ENCODE measurements around the gene FTCD.
"Not testable (repeated sequence)": the region's sequence is repeated elsewhere in the genome, so short reads cannot be mapped to it uniquely, and the experiment has no call there.

Gene FTCD

DNA sequence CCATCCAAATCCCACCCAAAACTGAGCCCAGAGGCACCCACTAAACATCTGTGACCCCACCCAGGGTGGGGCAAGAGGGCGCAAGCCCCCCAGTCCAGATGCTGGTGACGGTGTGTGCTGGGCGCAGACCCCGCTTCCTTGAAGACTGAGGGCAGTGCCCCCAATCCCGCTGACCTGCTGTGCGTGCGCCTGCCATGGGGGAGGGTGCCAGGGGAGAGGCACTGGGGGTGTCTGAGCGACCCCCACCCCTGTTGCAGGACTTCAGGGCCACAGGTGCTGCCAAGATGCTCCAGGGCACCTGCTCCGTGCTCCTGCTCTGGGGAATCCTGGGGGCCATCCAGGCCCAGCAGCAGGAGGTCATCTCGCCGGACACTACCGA lies 44.2 kb downstream of the FTCD start:
- DNase-seq (ENCODE audit: low spot score), result no peak
- in situ Hi-C loops (cut with MboI; ENCODE audit: low pct_unique_long_range_greater_than_20kb, low sequenced_read_pairs, unreplicated experiment), result no loop called here
- TF ChIP-seq, protein P1, sequence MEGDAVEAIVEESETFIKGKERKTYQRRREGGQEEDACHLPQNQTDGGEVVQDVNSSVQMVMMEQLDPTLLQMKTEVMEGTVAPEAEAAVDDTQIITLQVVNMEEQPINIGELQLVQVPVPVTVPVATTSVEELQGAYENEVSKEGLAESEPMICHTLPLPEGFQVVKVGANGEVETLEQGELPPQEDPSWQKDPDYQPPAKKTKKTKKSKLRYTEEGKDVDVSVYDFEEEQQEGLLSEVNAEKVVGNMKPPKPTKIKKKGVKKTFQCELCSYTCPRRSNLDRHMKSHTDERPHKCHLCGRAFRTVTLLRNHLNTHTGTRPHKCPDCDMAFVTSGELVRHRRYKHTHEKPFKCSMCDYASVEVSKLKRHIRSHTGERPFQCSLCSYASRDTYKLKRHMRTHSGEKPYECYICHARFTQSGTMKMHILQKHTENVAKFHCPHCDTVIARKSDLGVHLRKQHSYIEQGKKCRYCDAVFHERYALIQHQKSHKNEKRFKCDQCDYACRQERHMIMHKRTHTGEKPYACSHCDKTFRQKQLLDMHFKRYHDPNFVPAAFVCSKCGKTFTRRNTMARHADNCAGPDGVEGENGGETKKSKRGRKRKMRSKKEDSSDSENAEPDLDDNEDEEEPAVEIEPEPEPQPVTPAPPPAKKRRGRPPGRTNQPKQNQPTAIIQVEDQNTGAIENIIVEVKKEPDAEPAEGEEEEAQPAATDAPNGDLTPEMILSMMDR (IDR thresholded peaks at IDR 0.05; ENCODE audit: extremely low read depth, insufficient read depth, missing control alignments), result no peak

DNA sequence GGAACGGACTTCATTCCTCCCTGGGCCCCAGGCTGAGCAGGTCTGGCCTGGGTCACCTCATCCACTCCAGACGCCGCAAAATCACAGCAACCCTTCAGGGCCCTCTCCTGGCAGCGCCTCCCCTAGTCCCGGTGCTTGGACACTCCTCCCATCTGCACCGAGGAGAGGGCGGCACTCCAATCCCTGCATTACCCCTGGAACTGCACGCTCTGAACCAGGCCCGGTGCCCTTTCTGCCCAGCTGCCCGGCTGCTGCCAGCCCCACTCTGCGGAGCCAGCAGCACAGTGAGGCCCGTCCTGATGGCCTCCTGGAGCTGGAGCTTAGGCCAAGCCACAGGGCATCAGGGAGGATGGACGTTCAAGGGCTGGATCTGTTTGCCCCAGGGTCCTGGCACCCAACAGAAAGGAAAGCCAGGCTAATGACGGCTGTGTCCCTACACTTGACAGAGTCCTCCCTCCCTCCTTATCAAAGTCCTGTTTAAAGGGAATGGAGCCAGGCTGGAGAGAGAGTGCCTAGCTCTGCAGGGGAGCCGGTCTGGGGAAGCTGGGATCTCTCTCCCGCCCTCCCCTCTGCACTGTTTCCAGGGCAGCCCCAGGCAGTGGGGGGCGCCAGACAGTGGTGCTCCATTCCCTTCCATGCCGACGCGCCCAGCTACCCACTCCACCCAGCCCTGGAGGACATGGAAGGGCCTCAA lies 44.7 kb downstream of the FTCD start:
- no peak for DNase-seq (ENCODE audit: low spot score)
- in situ Hi-C loops (cut with MboI; ENCODE audit: low pct_unique_long_range_greater_than_20kb, low sequenced_read_pairs, unreplicated experiment), result no loop called here
- TF ChIP-seq, protein P1 (IDR thresholded peaks at IDR 0.05; ENCODE audit: extremely low read depth, insufficient read depth, missing control alignments), result no peak

DNA sequence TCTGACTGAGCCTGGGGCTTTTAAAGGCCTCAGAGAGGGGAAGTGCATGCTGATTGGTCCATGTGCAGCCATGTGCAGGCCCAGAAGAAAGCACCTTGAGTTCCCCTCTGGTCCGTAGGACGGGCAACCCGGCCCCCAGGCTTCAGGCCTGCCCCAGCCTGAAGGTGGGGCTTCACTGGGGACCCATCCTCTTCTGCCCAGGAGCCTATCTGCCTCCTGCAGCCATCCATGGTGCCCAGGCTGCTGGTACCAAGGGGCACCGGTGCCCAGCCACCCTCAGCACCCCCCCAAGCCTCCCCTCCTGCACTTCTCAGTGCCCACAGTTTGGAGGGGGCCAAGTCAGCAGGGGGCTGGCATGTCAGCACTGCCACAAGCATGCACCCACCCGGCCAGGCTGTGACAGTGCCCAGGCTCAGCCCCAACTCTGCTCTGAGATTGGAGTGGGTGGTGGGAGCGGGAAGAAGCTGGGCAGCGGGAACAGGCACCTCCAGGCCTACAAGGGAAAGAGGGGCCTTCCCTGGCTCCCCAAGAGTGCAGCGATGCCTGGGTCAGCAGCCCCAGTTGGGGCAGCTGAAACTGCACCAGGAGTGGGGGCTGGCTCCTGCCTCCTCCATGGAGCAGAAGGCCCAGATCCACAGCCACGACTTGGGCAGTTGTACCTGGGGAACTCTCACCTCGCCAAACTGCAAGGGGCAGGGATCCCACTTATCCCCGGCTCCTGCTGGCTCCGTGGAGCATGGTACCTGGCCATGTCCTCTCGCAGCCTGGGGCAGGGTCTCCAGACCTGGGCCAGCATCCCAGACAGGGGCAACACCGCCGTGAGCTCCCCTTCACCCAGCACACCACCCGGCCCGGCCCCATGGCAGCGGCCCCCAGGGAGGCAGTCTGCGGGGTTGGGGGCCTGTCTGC lies 45.8 kb downstream of the FTCD start:
- in situ Hi-C loops (cut with MboI; ENCODE audit: low pct_unique_long_range_greater_than_20kb, low sequenced_read_pairs, unreplicated experiment), result no loop called here
- DNase-seq (ENCODE audit: low spot score), result no peak
- TF ChIP-seq, protein P1 (IDR thresholded peaks at IDR 0.05; ENCODE audit: extremely low read depth, insufficient read depth, missing control alignments), result no peak

DNA sequence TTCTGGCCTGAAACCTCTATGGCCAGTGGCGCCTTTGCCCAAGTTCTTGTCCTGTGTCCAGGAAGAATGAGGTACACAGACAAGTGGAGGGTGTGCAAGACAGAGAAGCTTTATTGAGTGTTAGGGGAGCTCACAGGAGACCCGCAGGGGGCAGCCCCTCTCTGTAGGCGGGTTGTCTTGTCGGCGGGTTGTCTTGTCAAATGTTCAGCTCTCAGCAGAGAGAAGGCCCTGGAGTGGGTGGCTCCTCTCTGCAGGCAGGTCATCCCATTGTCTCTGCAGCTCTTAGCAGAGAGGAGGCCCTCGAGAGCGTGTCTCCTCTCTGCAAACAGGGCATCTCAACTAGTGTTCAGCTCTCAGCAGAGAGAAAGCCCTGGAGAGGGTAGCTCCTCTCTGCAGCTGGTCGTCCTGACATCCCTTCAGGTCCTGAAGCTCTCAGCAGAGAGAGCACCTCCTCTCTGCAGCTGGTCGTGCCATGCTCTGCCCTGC lies 46.5 kb downstream of the FTCD start:
- DNase-seq (ENCODE audit: low spot score), result no peak
- in situ Hi-C loops (cut with MboI; ENCODE audit: low pct_unique_long_range_greater_than_20kb, low sequenced_read_pairs, unreplicated experiment), result no loop called here
- TF ChIP-seq, protein P1 (IDR thresholded peaks at IDR 0.05; ENCODE audit: extremely low read depth, insufficient read depth, missing control alignments), result no peak

DNA sequence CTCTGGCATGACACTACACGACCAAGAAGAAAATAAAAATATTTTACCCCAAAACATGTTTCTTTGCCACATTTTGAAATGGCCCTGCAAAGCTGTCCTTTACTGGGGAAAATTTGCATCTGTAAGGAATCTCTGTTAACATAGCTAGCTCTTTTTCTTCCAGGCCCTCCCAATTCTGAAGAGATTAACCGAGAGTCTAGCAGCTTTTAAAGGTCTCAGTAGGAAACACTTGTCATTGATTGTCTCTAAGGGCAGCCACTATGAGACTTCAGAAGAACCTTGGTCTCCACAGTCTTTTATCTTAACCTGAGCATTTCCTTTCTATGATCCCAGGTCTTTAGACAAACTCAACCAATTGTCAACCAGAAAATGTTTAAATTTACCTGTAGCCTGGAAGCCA lies 48.0 kb downstream of the FTCD start:
- DNase-seq (ENCODE audit: low spot score); in situ Hi-C loops (cut with MboI; ENCODE audit: low pct_unique_long_range_greater_than_20kb, low sequenced_read_pairs, unreplicated experiment): not testable (repeated sequence)

DNA sequence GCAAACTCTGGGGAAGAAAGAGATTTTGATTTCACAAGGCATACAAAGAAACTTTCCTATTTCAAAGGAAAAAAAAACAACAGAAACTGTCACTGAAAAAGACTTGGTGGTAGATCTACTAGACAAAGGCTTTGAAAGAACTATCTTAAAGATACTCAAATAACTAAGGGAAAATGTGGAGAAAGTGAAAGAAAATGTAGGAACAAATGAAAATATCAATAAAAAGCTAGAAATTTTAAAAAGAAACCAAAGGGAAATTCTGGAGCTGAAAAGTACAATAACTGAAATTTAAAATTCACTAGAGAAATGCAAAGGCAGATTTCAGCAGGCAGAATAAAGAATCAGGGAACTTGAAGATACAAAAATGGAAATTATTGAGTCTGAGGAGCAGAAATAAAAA lies 51.3 kb downstream of the FTCD start:
- TF ChIP-seq, protein P1 (IDR thresholded peaks at IDR 0.05; ENCODE audit: extremely low read depth, insufficient read depth, missing control alignments), result no peak
- DNase-seq (ENCODE audit: low spot score), result no peak
- in situ Hi-C loops (cut with MboI; ENCODE audit: low pct_unique_long_range_greater_than_20kb, low sequenced_read_pairs, unreplicated experiment), result no loop called here

DNA sequence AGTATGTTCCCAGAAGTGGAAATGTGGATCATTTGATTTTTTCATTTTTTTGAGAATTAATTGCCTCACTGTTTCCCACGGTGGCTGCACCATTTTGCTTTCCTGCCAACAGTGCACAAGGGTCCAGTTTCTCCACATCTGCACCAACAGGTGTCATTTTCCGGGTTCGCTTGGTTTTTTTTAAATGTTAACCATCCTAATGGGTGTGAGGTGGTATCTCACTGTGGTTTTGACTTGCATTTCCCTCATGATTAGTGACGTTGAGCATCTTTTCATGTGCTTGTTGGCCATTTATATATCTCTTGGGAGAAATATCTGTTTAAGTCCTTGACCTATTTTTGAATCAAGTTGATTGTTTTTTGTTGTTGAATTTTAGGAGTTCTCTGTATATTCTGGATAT lies 54.5 kb downstream of the FTCD start:
- in situ Hi-C loops (cut with MboI; ENCODE audit: low pct_unique_long_range_greater_than_20kb, low sequenced_read_pairs, unreplicated experiment), result no loop called here
- TF ChIP-seq, protein P1 (IDR thresholded peaks at IDR 0.05; ENCODE audit: extremely low read depth, insufficient read depth, missing control alignments), result no peak
- DNase-seq (ENCODE audit: low spot score), result no peak
